Activated naive CD4-positive, alpha-beta T cell treated with anti-CD3 and anti-CD28 coated beads, Interleukin-2, amount 10 ng/mL, durations not matched to agents 7 days and 5 days (primary cell): ENCODE results near the gene CABYR.

Source experiments
- CTCF ChIA-PET: fragments of 350-600 bp; sonication (Branson Sonifier 250); formaldehyde crosslinking; loops from one replicate; lab custom pipeline; 2021; ENCODE audit warnings: antibody characterized with exemption; lab: Charles Lee
- DNase-seq: peaks from one replicate; pipeline ENCODE4 v3.0.0-alpha.2; 2020
- H3K27ac Mint-ChIP-seq: one replicate; pipeline ENCODE4 v1.8.0; 2021; ENCODE audit warnings: mild to moderate bottlenecking, moderate library complexity, mixed read lengths
- H3K27me3 Mint-ChIP-seq: one replicate; pipeline ENCODE4 v1.8.0; 2021; ENCODE audit warnings: mild to moderate bottlenecking, mixed read lengths
- H3K36me3 Mint-ChIP-seq: one replicate; pipeline ENCODE4 v1.8.0; 2021; ENCODE audit warnings: mixed read lengths
- H3K4me1 Mint-ChIP-seq: one replicate; pipeline ENCODE4 v1.8.0; 2021; ENCODE audit warnings: mixed read lengths
- H3K4me3 Mint-ChIP-seq: one replicate; pipeline ENCODE4 v1.8.0; 2021; ENCODE audit warnings: mild to moderate bottlenecking, moderate library complexity, mixed read lengths
- H3K9me3 Mint-ChIP-seq: one replicate; pipeline ENCODE4 v1.8.0; 2021; ENCODE audit warnings: mixed read lengths

Gene CABYR

GRCh38 chr18:24189007-24189528 is 50.2 kb downstream of the CABYR start:
- no peak for DNase-seq
- H3K36me3 Mint-ChIP-seq: no peaks in the 10 kb centered on the region
- CTCF ChIA-PET: interaction anchor here (1.2 kb wide), 1 partner anchor 12 kb away, joined by 6 read pairs; no protein-coding TSS in a partner anchor
- H3K27me3 Mint-ChIP-seq: peaks cover 7% of the 10 kb centered on the region
- no peaks in the 10 kb centered on the region for H3K4me1 Mint-ChIP-seq
- no peak overlapping the region for H3K27ac Mint-ChIP-seq
- no peaks in the 10 kb centered on the region for H3K9me3 Mint-ChIP-seq
- no peak overlapping the region for H3K4me3 Mint-ChIP-seq

- peaks cover 7% of the 10 kb centered on the region for H3K27me3 Mint-ChIP-seq
- CTCF ChIA-PET: interaction anchor here (1.2 to 1.5 kb wide), 2 partner anchors 12 to 13 kb away, joined by 5 to 6 read pairs; no protein-coding TSS in a partner anchor
- H3K4me3 Mint-ChIP-seq: no peak overlapping the region
- no peak for DNase-seq
- H3K36me3 Mint-ChIP-seq: no peaks in the 10 kb centered on the region
- no peaks in the 10 kb centered on the region for H3K9me3 Mint-ChIP-seq
- H3K27ac Mint-ChIP-seq: no peak overlapping the region
- H3K4me1 Mint-ChIP-seq: no peaks in the 10 kb centered on the region
Observed at GRCh38 chr18:24189664-24190346, 50.9 kb downstream of the CABYR start.

GRCh38 chr18:24190590-24190989 is 51.7 kb downstream of the CABYR start:
- no peak for DNase-seq
- peaks cover 7% of the 10 kb centered on the region for H3K27me3 Mint-ChIP-seq
- no peak overlapping the region for H3K27ac Mint-ChIP-seq
- H3K4me3 Mint-ChIP-seq: no peak overlapping the region
- no peaks in the 10 kb centered on the region for H3K36me3 Mint-ChIP-seq
- H3K9me3 Mint-ChIP-seq: no peaks in the 10 kb centered on the region
- CTCF ChIA-PET: interaction anchor here (1.5 to 2.1 kb wide), 2 partner anchors 12 to 14 kb away, joined by 5 read pairs; no protein-coding TSS in a partner anchor
- H3K4me1 Mint-ChIP-seq: no peaks in the 10 kb centered on the region

- no peak for DNase-seq
- Mint-ChIP-seq H3K36me3 (no peaks in the 10 kb centered on the region), H3K9me3 (no peaks in the 10 kb centered on the region), H3K4me3 (no peak overlapping the region), H3K4me1 (no peaks in the 10 kb centered on the region), H3K27ac (no peak overlapping the region), H3K27me3 (peaks cover 3% of the 10 kb centered on the region)
- CTCF ChIA-PET: no interaction called here
Observed at GRCh38 chr18:24195296-24196053, 56.6 kb downstream of the CABYR start.

GRCh38 chr18:24196764-24197163 is 57.9 kb downstream of the CABYR start:
- H3K9me3 Mint-ChIP-seq: no peaks in the 10 kb centered on the region
- H3K4me1 Mint-ChIP-seq: no peaks in the 10 kb centered on the region
- H3K4me3 Mint-ChIP-seq: no peak overlapping the region
- H3K27ac Mint-ChIP-seq: no peak overlapping the region
- H3K27me3 Mint-ChIP-seq: peaks cover 3% of the 10 kb centered on the region
- H3K36me3 Mint-ChIP-seq: no peaks in the 10 kb centered on the region
- no peak for DNase-seq
- CTCF ChIA-PET: no interaction called here

- no peaks in the 10 kb centered on the region for H3K4me1 Mint-ChIP-seq
- no peaks in the 10 kb centered on the region for H3K9me3 Mint-ChIP-seq
- CTCF ChIA-PET: no interaction called here
- no peak overlapping the region for H3K27ac Mint-ChIP-seq
- H3K27me3 Mint-ChIP-seq: no peaks in the 10 kb centered on the region
- H3K36me3 Mint-ChIP-seq: no peaks in the 10 kb centered on the region
- DNase-seq: no peak
- no peak overlapping the region for H3K4me3 Mint-ChIP-seq
Observed at GRCh38 chr18:24197412-24197811, 58.5 kb downstream of the CABYR start.

GRCh38 chr18:24198461-24198860 is 59.6 kb downstream of the CABYR start:
- Mint-ChIP-seq H3K36me3 (no peaks in the 10 kb centered on the region), H3K9me3 (no peaks in the 10 kb centered on the region), H3K4me3 (no peak overlapping the region), H3K27ac (no peak overlapping the region), H3K4me1 (no peaks in the 10 kb centered on the region), H3K27me3 (no peaks in the 10 kb centered on the region)
- CTCF ChIA-PET: no interaction called here
- no peak for DNase-seq

GRCh38 chr18:24199372-24199962 is 60.6 kb downstream of the CABYR start:
- no peak overlapping the region for H3K27ac Mint-ChIP-seq
- DNase-seq: no peak
- H3K9me3 Mint-ChIP-seq: no peaks in the 10 kb centered on the region
- H3K4me3 Mint-ChIP-seq: no peak overlapping the region
- no peaks in the 10 kb centered on the region for H3K27me3 Mint-ChIP-seq
- no peaks in the 10 kb centered on the region for H3K4me1 Mint-ChIP-seq
- CTCF ChIA-PET: no interaction called here
- no peaks in the 10 kb centered on the region for H3K36me3 Mint-ChIP-seq

GRCh38 chr18:24200494-24201290 is 61.8 kb downstream of the CABYR start:
- DNase-seq: no peak
- Mint-ChIP-seq H3K4me3 (no peak overlapping the region), H3K27ac (no peak overlapping the region), H3K36me3 (no peaks in the 10 kb centered on the region), H3K27me3 (no peaks in the 10 kb centered on the region), H3K4me1 (no peaks in the 10 kb centered on the region), H3K9me3 (no peaks in the 10 kb centered on the region)
- CTCF ChIA-PET: no interaction called here

GRCh38 chr18:24201699-24202687 is 63.1 kb downstream of the CABYR start:
- Mint-ChIP-seq H3K4me3 (no peak overlapping the region), H3K36me3 (no peaks in the 10 kb centered on the region), H3K27me3 (peaks cover 7% of the 10 kb centered on the region), H3K9me3 (no peaks in the 10 kb centered on the region), H3K4me1 (no peaks in the 10 kb centered on the region), H3K27ac (no peak overlapping the region)
- CTCF ChIA-PET: no interaction called here
- no peak for DNase-seq

- Mint-ChIP-seq H3K36me3 (no peaks in the 10 kb centered on the region), H3K27me3 (peaks cover 11% of the 10 kb centered on the region), H3K4me1 (no peaks in the 10 kb centered on the region), H3K4me3 (no peak overlapping the region), H3K27ac (no peak overlapping the region), H3K9me3 (no peaks in the 10 kb centered on the region)
- CTCF ChIA-PET: interaction anchor here (0.9 kb wide), 1 partner anchor 29 kb away, joined by 3 read pairs; no protein-coding TSS in a partner anchor
- no peak for DNase-seq
Observed at GRCh38 chr18:24204904-24205303, 66.0 kb downstream of the CABYR start.

- H3K9me3 Mint-ChIP-seq: no peaks in the 10 kb centered on the region
- H3K27ac Mint-ChIP-seq: no peak overlapping the region
- CTCF ChIA-PET: no interaction called here
- H3K4me3 Mint-ChIP-seq: no peak overlapping the region
- no peaks in the 10 kb centered on the region for H3K36me3 Mint-ChIP-seq
- H3K4me1 Mint-ChIP-seq: no peaks in the 10 kb centered on the region
- peaks cover 16% of the 10 kb centered on the region for H3K27me3 Mint-ChIP-seq
- no peak for DNase-seq
Observed at GRCh38 chr18:24208270-24209035, 69.6 kb downstream of the CABYR start.
